ENCODE results near the gene UGT1A9.

The UGT1A9 gene

GRCh38 chr2:233793465-233794127, 121.9 kb downstream of the UGT1A9 start:
- DNase-seq (ENCODE audit: extremely low read depth, low read depth) = no peak
- TF ChIP-seq CTCF (IDR thresholded peaks at IDR 0.05; ENCODE audit: low read depth, low read length) = no peak

- DNase-seq (ENCODE audit: extremely low read depth, low read depth) = no peak
Observed at GRCh38 chr2:233794128-233794658, 122.5 kb downstream of the UGT1A9 start.

GRCh38 chr2:233795735-233796171, 124.1 kb downstream of the UGT1A9 start:
- TF ChIP-seq CTCF (IDR thresholded peaks at IDR 0.05; ENCODE audit: low read depth, low read length) = no peak
- no peak for DNase-seq (ENCODE audit: extremely low read depth, low read depth)

More at GRCh38 chr2:233794128-233794658, 122.5 kb downstream of the UGT1A9 start:
- no peak for TF ChIP-seq CTCF (IDR thresholded peaks at IDR 0.05; ENCODE audit: low read depth, low read length)

- no peak for DNase-seq (ENCODE audit: extremely low read depth, low read depth)
- no peak for TF ChIP-seq CTCF (IDR thresholded peaks at IDR 0.05; ENCODE audit: low read depth, low read length)
Observed at GRCh38 chr2:233796254-233796653, 124.6 kb downstream of the UGT1A9 start.

- no peak for DNase-seq (ENCODE audit: extremely low read depth, low read depth)
- no peak for TF ChIP-seq CTCF (IDR thresholded peaks at IDR 0.05; ENCODE audit: low read depth, low read length)
Observed at GRCh38 chr2:233798335-233799086, 126.8 kb downstream of the UGT1A9 start.

GRCh38 chr2:233799087-233799665, 127.5 kb downstream of the UGT1A9 start:
- no peak for TF ChIP-seq CTCF (IDR thresholded peaks at IDR 0.05; ENCODE audit: low read depth, low read length)
- DNase-seq (ENCODE audit: extremely low read depth, low read depth) = no peak

- DNase-seq (ENCODE audit: extremely low read depth, low read depth) = no peak
- TF ChIP-seq CTCF (IDR thresholded peaks at IDR 0.05; ENCODE audit: low read depth, low read length) = no peak
Observed at GRCh38 chr2:233799716-233800115, 128.0 kb downstream of the UGT1A9 start.
